Activated CD8-positive, alpha-beta T cell treated with anti-CD3 and anti-CD28 coated beads for 36 hours (primary cell): ENCODE data around the gene SMU1. TPM values are rescaled to one million over a fixed set of nuclear protein-coding genes. Genes with fewer than 3 reads are reported as not detected.

Experiments
- ATAC-seq: fragments of 200-7000 bp; cut with Tn5 transposase; one replicate; pipeline ENCODE4 v1.10.0; 2021; ENCODE audit warnings: mild to moderate bottlenecking, moderate library complexity
- CTCF ChIA-PET: fragments of 350-600 bp; sonication (Branson Sonifier 250); formaldehyde crosslinking; loops from one replicate; lab custom pipeline; 2021; ENCODE audit warnings: antibody characterized with exemption; lab: Charles Lee
- POLR2A ChIA-PET: fragments of 350-600 bp; sonication (Branson Sonifier 250); formaldehyde crosslinking; loops from one replicate; lab custom pipeline; 2021; ENCODE audit warnings: antibody characterized with exemption; lab: Charles Lee
- DNase-seq: peaks from one replicate; pipeline ENCODE4 v3.0.0-alpha.2; 2020
- H3K27ac Mint-ChIP-seq: one replicate; pipeline ENCODE4 v1.8.0; 2021; ENCODE audit warnings: mild to moderate bottlenecking, mixed read lengths
- H3K27me3 Mint-ChIP-seq: one replicate; pipeline ENCODE4 v1.8.0; 2021; ENCODE audit warnings: mixed read lengths
- H3K36me3 Mint-ChIP-seq: one replicate; pipeline ENCODE4 v1.8.0; 2021; ENCODE audit warnings: low read depth, mixed read lengths
- H3K4me1 Mint-ChIP-seq: one replicate; pipeline ENCODE4 v1.8.0; 2021; ENCODE audit warnings: low read depth, mixed read lengths
- H3K4me3 Mint-ChIP-seq: one replicate; pipeline ENCODE4 v1.8.0; 2021; ENCODE audit warnings: mild to moderate bottlenecking, moderate library complexity, mixed read lengths
- H3K9me3 Mint-ChIP-seq: one replicate; pipeline ENCODE4 v1.8.0; 2021; ENCODE audit warnings: mixed read lengths
- intact Hi-C: fragments of 100-400 bp; cut with micrococcal nuclease; formaldehyde crosslinking; loops from one replicate; pipeline ENCODE4 v1.10.0; 2022
- total RNA-seq, 2 experiments: library from RNA; stranded (reverse); gene quantifications; one replicate each; pipeline ENCODE4 v1.2.3, GENCODE V29; 2021
- TF ChIP-seq, protein P1 (sequence below): fragments of 200-600 bp; IDR thresholded peaks from one replicate; pipeline ENCODE4 v1.8.0; 2022; ENCODE audit warnings: antibody characterized with exemption, mild to moderate bottlenecking

SMU1 gene
- total RNA-seq, 2 experiments from 2014 or later: 23.8 to 23.9 TPM

DNA sequence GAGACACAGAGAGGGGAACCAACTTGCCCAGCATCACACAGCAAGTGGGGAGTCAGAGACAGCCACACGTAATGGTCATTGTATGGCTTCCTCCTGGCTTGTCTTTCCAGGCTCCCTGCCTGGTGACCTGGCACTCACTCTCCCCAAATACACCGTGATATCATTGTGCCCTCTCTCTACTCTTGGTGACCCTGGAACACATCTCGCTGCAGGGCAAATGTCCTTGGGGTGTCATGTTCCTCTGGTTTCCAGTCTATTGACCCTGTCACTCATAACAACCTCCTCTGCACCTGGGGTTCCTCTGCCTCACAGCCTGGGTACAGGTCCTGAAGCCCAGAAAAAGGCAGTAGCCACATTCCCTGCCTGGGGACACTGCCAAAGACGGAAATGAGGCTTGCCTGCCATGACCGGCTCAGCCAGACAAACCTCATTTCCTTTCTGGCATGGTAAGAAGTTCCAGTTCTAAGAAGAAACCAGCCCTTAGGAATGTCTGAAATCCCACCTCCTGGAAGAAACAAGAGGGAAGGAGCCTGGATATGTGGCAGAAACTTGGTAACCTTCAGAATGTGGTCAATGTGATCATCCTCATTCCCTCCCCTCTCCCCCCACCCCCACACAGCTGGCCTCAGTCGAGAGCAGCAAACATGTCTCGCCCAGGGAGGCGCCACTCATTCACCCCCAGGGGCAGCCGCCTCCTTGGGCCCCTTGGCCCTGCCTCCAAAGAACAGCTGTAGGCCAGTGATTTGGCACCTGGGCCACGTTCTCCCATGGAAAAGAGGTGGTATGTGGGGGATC, 30.6 kb upstream of the SMU1 start:
- Mint-ChIP-seq H3K4me1 (peaks cover 10% of the 10 kb centered on the region), H3K27ac (no peak overlapping the region), H3K27me3 (no peaks in the 10 kb centered on the region), H3K36me3 (no peaks in the 10 kb centered on the region), H3K4me3 (no peak overlapping the region), H3K9me3 (no peaks in the 10 kb centered on the region)
- POLR2A ChIA-PET: no interaction called here
- DNase-seq: no peak
- intact Hi-C loops: no loop called here
- TF ChIP-seq, protein P1, sequence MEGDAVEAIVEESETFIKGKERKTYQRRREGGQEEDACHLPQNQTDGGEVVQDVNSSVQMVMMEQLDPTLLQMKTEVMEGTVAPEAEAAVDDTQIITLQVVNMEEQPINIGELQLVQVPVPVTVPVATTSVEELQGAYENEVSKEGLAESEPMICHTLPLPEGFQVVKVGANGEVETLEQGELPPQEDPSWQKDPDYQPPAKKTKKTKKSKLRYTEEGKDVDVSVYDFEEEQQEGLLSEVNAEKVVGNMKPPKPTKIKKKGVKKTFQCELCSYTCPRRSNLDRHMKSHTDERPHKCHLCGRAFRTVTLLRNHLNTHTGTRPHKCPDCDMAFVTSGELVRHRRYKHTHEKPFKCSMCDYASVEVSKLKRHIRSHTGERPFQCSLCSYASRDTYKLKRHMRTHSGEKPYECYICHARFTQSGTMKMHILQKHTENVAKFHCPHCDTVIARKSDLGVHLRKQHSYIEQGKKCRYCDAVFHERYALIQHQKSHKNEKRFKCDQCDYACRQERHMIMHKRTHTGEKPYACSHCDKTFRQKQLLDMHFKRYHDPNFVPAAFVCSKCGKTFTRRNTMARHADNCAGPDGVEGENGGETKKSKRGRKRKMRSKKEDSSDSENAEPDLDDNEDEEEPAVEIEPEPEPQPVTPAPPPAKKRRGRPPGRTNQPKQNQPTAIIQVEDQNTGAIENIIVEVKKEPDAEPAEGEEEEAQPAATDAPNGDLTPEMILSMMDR: no peak
- CTCF ChIA-PET: no interaction called here
- ATAC-seq: peak; percentile 12

DNA sequence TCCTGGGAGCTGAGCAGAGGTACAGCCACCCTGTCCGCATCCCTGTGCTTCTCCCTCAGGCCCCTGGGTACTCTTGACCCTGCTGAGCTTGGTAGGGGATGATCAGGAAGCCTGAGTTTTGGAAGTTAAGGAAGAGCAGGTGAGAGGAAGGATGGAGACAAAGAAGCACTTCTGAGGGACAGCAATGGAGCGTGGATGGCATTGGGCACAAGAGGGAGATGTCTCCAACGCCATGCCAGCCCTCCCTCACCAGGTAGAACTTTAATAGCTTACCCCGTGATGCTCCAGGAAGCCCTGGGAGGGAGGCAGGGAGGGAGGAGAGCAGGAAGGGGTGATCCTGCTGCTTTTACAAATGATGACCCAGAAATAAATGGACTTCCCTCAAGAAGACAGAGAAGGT, 29.9 kb upstream of the SMU1 start:
- Mint-ChIP-seq H3K4me3 (no peak overlapping the region), H3K36me3 (no peaks in the 10 kb centered on the region), H3K27ac (no peak overlapping the region), H3K4me1 (peaks cover 10% of the 10 kb centered on the region), H3K9me3 (no peaks in the 10 kb centered on the region), H3K27me3 (no peaks in the 10 kb centered on the region)
- DNase-seq: no peak
- no peak for ATAC-seq
- POLR2A ChIA-PET: no interaction called here
- CTCF ChIA-PET: interaction anchor here (1.0 kb wide), 1 partner anchor 11 kb away, joined by 3 read pairs; no protein-coding TSS in a partner anchor
- TF ChIP-seq, protein P1: no peak
- intact Hi-C loops: no loop called here

DNA sequence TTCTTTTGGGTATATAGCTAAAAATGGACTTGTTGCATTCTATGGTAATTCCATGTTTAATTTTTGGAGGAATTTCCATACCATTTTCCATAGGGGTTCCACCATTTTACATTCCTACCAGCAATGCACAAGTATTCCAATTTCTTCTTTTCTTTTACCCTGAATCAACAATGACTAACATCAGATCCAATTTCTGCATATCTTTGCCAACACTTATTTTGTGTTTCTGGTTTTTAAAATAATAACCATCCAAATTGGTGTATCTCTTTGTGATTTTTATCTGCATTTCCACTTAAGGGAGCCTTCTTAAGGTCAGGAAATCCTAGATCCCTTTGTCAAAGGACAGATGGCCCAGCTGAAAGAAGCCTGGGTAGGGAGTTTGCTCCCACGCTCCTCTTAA, 29.5 kb upstream of the SMU1 start:
- no peaks in the 10 kb centered on the region for H3K27me3 Mint-ChIP-seq
- H3K4me3 Mint-ChIP-seq: no peak overlapping the region
- peaks cover 10% of the 10 kb centered on the region for H3K4me1 Mint-ChIP-seq
- ChIA-PET POLR2A (no interaction called here), CTCF (interaction anchor here (1.0 kb wide), 1 partner anchor 10 kb away, joined by 3 read pairs; no protein-coding TSS in a partner anchor)
- H3K9me3 Mint-ChIP-seq: no peaks in the 10 kb centered on the region
- DNase-seq (no peak), ATAC-seq (no peak)
- intact Hi-C loops: no loop called here
- no peak overlapping the region for H3K27ac Mint-ChIP-seq
- H3K36me3 Mint-ChIP-seq: no peaks in the 10 kb centered on the region
- TF ChIP-seq, protein P1: no peak

DNA sequence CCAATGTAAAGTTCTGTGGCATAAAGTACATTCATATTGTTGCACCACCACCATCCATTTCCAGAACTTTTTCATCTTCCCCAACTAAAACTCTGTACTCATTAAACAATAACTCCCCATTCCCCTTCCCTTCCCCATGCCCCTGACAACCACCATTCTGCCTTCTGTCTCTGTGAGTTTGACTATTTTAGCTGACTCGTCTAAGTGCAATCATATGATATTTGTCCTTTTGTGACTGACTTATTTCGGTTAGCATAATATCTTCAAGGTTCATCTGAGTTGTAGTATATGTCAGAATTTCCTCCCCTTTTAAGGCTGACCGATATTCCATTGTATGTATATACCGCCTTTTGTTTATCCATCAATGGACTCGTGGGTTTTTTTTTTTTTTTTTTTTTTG, 29.0 kb upstream of the SMU1 start:
- Mint-ChIP-seq H3K27ac (no peak overlapping the region), H3K9me3 (no peaks in the 10 kb centered on the region), H3K27me3 (no peaks in the 10 kb centered on the region), H3K36me3 (no peaks in the 10 kb centered on the region), H3K4me3 (no peak overlapping the region), H3K4me1 (peaks cover 10% of the 10 kb centered on the region)
- no peak for ATAC-seq
- TF ChIP-seq, protein P1: no peak
- DNase-seq: no peak
- CTCF ChIA-PET: interaction anchor here (1.0 kb wide), 1 partner anchor 10 kb away, joined by 3 read pairs; no protein-coding TSS in a partner anchor
- POLR2A ChIA-PET: no interaction called here
- intact Hi-C loops: no loop called here

DNA sequence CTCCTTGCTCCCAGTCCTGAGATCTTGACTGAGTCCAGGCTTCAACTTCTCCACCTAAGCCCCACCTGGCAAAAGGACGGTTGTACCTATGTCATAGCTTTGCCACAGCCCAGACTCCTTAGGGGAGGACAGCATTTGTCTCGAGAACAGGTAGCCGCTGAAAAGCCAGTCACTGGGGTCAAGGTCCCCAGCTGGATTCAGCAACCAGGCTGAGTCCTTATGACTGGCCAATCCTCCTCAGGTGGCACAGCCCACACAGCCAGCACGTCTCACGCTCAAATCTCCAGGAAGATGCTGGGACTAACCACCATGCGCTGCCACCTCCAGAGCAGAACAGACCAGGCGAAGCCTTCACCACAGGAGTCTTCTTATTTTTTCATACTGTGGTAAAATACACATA, 27.9 kb upstream of the SMU1 start:
- DNase-seq (no peak), ATAC-seq (no peak)
- H3K36me3 Mint-ChIP-seq: no peaks in the 10 kb centered on the region
- TF ChIP-seq, protein P1: no peak
- no peaks in the 10 kb centered on the region for H3K27me3 Mint-ChIP-seq
- intact Hi-C loops: no loop called here
- H3K4me1 Mint-ChIP-seq: peaks cover 4% of the 10 kb centered on the region
- H3K27ac Mint-ChIP-seq: no peak overlapping the region
- ChIA-PET CTCF (no interaction called here), POLR2A (no interaction called here)
- H3K4me3 Mint-ChIP-seq: no peak overlapping the region
- no peaks in the 10 kb centered on the region for H3K9me3 Mint-ChIP-seq
